Measurements from ENCODE around the gene ETV6.

Gene ETV6

DNA sequence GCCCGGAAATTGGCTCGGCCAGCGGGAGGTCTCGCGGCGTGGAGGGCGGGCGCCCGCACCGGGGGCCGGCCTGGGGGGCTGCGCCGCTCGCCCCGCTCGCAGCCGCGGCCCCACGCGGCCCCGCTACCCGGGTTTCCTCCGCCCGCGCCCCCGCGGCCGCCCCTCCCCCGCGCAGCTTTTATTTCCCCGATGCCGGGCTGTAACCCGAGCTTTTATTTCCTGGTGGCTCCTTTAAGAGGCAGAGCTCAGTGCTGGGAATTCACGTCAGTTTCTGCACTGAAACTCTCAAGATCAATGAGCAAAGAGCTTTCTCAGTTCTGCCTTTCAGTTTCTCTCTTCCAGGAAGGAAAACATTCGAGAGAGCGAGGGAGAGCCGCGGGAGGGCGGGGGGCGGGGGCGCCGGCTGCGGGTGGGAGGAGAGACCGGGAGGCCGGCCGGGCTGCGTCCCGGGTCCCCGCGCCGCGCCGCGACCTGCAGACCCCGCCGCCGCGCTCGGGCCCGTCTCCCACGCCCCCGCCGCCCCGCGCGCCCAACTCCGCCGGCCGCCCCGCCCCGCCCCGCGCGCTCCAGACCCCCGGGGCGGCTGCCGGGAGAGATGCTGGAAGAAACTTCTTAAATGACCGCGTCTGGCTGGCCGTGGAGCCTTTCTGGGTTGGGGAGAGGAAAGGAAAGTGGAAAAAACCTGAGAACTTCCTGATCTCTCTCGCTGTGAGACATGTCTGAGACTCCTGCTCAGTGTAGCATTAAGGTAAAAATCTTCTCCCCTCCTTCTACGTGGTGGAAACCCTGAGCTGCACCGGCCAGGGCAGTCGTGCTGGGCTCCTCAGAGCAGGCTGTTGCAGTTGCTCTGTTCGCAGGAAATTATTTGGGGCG, at the start of gene ETV6:
TSS of gene ETV6 (plus strand) at position 262 of the 873 bp plus-strand sequence. CDS start at position 716, 454 bp downstream.
- peaks cover 14% of the 10 kb centered on the region for H3K4me1 ChIP-seq (ENCODE audit: insufficient read depth, low read length, poor library complexity, severe bottlenecking)
- H3K36me3 ChIP-seq (ENCODE audit: insufficient read depth, low read length) = no peaks in the 10 kb centered on the region
- H3F3A ChIP-seq (ENCODE audit: low read depth) = peaks cover 4% of the 10 kb centered on the region; the same call in 1 of the 2 replicates
- TF ChIP-seq CTCF (conservative IDR thresholded peaks at IDR 0.05; ENCODE audit: low read length) = no peak
- no peak for TF ChIP-seq EZH2phosphoT487 (IDR thresholded peaks at IDR 0.05; ENCODE audit: borderline replicate concordance)
- peak within 1 kb of the TSS; percentile 56; the same call in 1 of the 2 replicates for H2AFZ ChIP-seq (ENCODE audit: low read length)
- peaks cover 49% of the 10 kb centered on the region for H3K79me2 ChIP-seq (ENCODE audit: insufficient read depth, low read length)
- peaks cover 20% of the 10 kb centered on the region for H4K20me1 ChIP-seq (ENCODE audit: insufficient read depth, low read length, poor library complexity, severe bottlenecking)
- no peaks in the 10 kb centered on the region for H3K9me3 ChIP-seq (ENCODE audit: insufficient read depth, low read depth, low read length)
- peaks cover 4% of the 10 kb centered on the region for H3K27me3 ChIP-seq (ENCODE audit: insufficient read depth, low read length, poor library complexity, severe bottlenecking)
- H3K4me2 ChIP-seq (ENCODE audit: low read depth, low read length, poor library complexity, severe bottlenecking) = peak within 1 kb of the TSS; percentile 89
- H3K4me3 ChIP-seq (ENCODE audit: low read length, poor library complexity, severe bottlenecking) = peak within 1 kb of the TSS; percentile 99
- H3K9me2 ChIP-seq (replicated peaks; ENCODE audit: low read depth, low read length) = no peaks in the 10 kb centered on the region
- peak within 1 kb of the TSS; percentile 100 for H3K9ac ChIP-seq (ENCODE audit: low read depth, low read length, poor library complexity, severe bottlenecking)

GRCh38 chr12:11600199-11600598, 49.3 kb upstream of the ETV6 start:
- Histone ChIP-seq H3K4me2 (ENCODE audit: low read depth, low read length, poor library complexity, severe bottlenecking) (no peak overlapping the region), H4K20me1 (ENCODE audit: insufficient read depth, low read length, poor library complexity, severe bottlenecking) (no peaks in the 10 kb centered on the region), H3K79me2 (ENCODE audit: insufficient read depth, low read length) (no peaks in the 10 kb centered on the region), H3F3A (ENCODE audit: low read depth) (no peaks in the 10 kb centered on the region), H2AFZ (ENCODE audit: low read length) (no peak overlapping the region), H3K9me3 (ENCODE audit: insufficient read depth, low read depth, low read length) (no peaks in the 10 kb centered on the region), H3K27me3 (ENCODE audit: insufficient read depth, low read length, poor library complexity, severe bottlenecking) (no peaks in the 10 kb centered on the region), H3K9me2 (replicated peaks; ENCODE audit: low read depth, low read length) (no peaks in the 10 kb centered on the region), H3K9ac (ENCODE audit: low read depth, low read length, poor library complexity, severe bottlenecking) (no peak overlapping the region), H3K4me1 (ENCODE audit: insufficient read depth, low read length, poor library complexity, severe bottlenecking) (peaks cover 12% of the 10 kb centered on the region), H3K36me3 (ENCODE audit: insufficient read depth, low read length) (no peaks in the 10 kb centered on the region), H3K4me3 (ENCODE audit: low read length, poor library complexity, severe bottlenecking) (no peak overlapping the region)
- TF ChIP-seq CTCF (conservative IDR thresholded peaks at IDR 0.05; ENCODE audit: low read length) (no peak), EZH2phosphoT487 (IDR thresholded peaks at IDR 0.05; ENCODE audit: borderline replicate concordance) (no peak)

- no peak for TF ChIP-seq CTCF (conservative IDR thresholded peaks at IDR 0.05; ENCODE audit: low read length)
- no peak for TF ChIP-seq EZH2phosphoT487 (IDR thresholded peaks at IDR 0.05; ENCODE audit: borderline replicate concordance)
- Histone ChIP-seq H3K9ac (ENCODE audit: low read depth, low read length, poor library complexity, severe bottlenecking) (no peak overlapping the region), H3K4me2 (ENCODE audit: low read depth, low read length, poor library complexity, severe bottlenecking) (no peak overlapping the region)
Measured at GRCh38 chr12:11601647-11602046, 47.8 kb upstream of the ETV6 start.

More at GRCh38 chr12:11601647-11602046, 47.8 kb upstream of the ETV6 start:
- no peaks in the 10 kb centered on the region for H3K9me3 ChIP-seq (ENCODE audit: insufficient read depth, low read depth, low read length)
- H3K27me3 ChIP-seq (ENCODE audit: insufficient read depth, low read length, poor library complexity, severe bottlenecking) = no peaks in the 10 kb centered on the region
- no peaks in the 10 kb centered on the region for H3F3A ChIP-seq (ENCODE audit: low read depth)
- H3K4me1 ChIP-seq (ENCODE audit: insufficient read depth, low read length, poor library complexity, severe bottlenecking) = peaks cover 12% of the 10 kb centered on the region
- no peaks in the 10 kb centered on the region for H3K36me3 ChIP-seq (ENCODE audit: insufficient read depth, low read length)
- H3K79me2 ChIP-seq (ENCODE audit: insufficient read depth, low read length) = no peaks in the 10 kb centered on the region
- H2AFZ ChIP-seq (ENCODE audit: low read length) = peak overlapping the region; percentile 60
- no peaks in the 10 kb centered on the region for H4K20me1 ChIP-seq (ENCODE audit: insufficient read depth, low read length, poor library complexity, severe bottlenecking)
- no peak overlapping the region for H3K4me3 ChIP-seq (ENCODE audit: low read length, poor library complexity, severe bottlenecking)
- no peaks in the 10 kb centered on the region for H3K9me2 ChIP-seq (replicated peaks; ENCODE audit: low read depth, low read length)
